ENCODE measurements around the gene MCUR1. TPM values are rescaled to one million over a fixed set of nuclear protein-coding genes. Genes with fewer than 3 reads are reported as not detected.

The MCUR1 gene
- total and polyA plus RNA-seq, 9 of the 15 experiments (the other 6 are each of a cell fraction or from before 2014, with no cell fraction given), result 5.1 to 60.2 (median 41.4) TPM

DNA sequence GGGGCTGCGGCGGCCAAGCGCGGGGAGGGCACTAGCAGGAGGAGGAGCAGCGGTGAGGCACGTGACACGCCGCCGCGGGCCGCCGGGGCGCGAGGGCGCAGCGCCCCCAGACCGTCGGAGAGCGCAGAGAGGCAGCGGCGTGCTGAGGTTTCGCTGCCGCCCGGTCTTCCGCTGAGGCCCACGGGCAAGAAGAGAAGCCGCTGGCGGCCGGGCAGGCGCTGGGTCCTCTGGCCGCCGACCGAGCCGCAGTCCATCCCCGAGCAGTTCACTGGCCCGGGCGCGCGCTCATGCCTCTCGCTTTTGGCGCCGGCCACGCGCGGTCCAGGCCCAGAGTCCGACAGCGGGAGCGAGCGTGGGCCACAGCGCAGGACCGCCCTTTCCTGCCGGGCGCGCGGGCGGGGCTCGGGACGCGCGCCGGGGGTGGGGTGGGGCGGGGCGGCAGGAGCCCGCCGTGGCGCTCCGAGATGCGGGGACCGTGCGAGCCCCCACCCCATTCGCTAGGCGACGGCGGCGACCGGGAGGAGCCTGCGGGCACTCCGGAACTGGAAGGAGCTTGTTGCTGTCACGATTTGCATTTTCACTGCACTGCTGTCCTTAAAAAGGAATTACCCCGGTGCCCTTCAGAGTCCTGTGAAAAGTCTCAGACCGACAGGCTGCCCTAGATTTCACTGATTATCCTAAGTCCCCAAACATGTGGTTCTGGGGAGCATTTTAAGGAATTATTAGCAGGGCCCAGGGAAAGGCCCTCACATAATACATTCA lies at the start of gene MCUR1 (continued):
- TF ChIP-seq MAFF (IDR thresholded peaks at IDR 0.05; ENCODE audit: low read length) (peak; percentile 23; the same call in 1 of the 2 replicates), ZNF347 (CRISPR knock-in tag; IDR thresholded peaks at IDR 0.05; ENCODE audit: low read depth) (no peak), MAZ (CRISPR knock-in tag; conservative IDR thresholded peaks at IDR 0.05 in 1 of 2, IDR thresholded peaks at IDR 0.05 in 1 of 2) (peak; percentile 96 to 98), ZNF668 (CRISPR knock-in tag; IDR thresholded peaks at IDR 0.05) (peak; percentile 88; the same call in 1 of the 2 replicates), MCM2 (IDR thresholded peaks at IDR 0.05; ENCODE audit: low read depth) (no peak), TAF15 (IDR thresholded peaks at IDR 0.05; ENCODE audit: low read depth, low read length) (no peak), SP2 (IDR thresholded peaks at IDR 0.05; ENCODE audit: extremely low read depth, low read depth, low read length, poor library complexity, severe bottlenecking) (no peak), ADNP (tag; IDR thresholded peaks at IDR 0.05) (no peak), NR2C1 (IDR thresholded peaks at IDR 0.05) (no peak), NR2C1 (tag; IDR thresholded peaks at IDR 0.05) (no peak), RBM25 (IDR thresholded peaks at IDR 0.05; ENCODE audit: low read depth, low read length, severe bottlenecking) (peak; percentile 58), KLF16 (IDR thresholded peaks at IDR 0.05) (no peak)
- TF ChIP-seq, protein P1, sequence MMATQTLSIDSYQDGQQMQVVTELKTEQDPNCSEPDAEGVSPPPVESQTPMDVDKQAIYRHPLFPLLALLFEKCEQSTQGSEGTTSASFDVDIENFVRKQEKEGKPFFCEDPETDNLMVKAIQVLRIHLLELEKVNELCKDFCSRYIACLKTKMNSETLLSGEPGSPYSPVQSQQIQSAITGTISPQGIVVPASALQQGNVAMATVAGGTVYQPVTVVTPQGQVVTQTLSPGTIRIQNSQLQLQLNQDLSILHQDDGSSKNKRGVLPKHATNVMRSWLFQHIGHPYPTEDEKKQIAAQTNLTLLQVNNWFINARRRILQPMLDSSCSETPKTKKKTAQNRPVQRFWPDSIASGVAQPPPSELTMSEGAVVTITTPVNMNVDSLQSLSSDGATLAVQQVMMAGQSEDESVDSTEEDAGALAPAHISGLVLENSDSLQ (IDR thresholded peaks at IDR 0.05), result 0 out of 2 replicates have a peak, but pooled peaks have one; percentile 13
- TF ChIP-seq, protein P2, sequence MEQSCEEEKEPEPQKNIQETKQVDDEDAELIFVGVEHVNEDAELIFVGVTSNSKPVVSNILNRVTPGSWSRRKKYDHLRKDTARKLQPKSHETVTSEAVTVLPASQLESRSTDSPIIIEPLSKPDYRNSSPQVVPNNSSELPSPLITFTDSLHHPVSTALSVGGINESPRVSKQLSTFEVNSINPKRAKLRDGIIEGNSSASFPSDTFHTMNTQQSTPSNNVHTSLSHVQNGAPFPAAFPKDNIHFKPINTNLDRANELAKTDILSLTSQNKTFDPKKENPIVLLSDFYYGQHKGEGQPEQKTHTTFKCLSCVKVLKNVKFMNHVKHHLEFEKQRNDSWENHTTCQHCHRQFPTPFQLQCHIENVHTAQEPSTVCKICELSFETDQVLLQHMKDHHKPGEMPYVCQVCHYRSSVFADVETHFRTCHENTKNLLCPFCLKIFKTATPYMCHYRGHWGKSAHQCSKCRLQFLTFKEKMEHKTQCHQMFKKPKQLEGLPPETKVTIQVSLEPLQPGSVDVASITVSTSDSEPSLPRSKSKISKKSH (CRISPR knock-in tag; IDR thresholded peaks at IDR 0.05), result no peak
- TF ChIP-seq, protein P3, sequence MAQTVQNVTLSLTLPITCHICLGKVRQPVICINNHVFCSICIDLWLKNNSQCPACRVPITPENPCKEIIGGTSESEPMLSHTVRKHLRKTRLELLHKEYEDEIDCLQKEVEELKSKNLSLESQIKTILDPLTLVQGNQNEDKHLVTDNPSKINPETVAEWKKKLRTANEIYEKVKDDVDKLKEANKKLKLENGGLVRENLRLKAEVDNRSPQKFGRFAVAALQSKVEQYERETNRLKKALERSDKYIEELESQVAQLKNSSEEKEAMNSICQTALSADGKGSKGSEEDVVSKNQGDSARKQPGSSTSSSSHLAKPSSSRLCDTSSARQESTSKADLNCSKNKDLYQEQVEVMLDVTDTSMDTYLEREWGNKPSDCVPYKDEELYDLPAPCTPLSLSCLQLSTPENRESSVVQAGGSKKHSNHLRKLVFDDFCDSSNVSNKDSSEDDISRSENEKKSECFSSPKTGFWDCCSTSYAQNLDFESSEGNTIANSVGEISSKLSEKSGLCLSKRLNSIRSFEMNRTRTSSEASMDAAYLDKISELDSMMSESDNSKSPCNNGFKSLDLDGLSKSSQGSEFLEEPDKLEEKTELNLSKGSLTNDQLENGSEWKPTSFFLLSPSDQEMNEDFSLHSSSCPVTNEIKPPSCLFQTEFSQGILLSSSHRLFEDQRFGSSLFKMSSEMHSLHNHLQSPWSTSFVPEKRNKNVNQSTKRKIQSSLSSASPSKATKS (CRISPR knock-in tag; IDR thresholded peaks at IDR 0.05), result no peak
- TF ChIP-seq, protein P4, sequence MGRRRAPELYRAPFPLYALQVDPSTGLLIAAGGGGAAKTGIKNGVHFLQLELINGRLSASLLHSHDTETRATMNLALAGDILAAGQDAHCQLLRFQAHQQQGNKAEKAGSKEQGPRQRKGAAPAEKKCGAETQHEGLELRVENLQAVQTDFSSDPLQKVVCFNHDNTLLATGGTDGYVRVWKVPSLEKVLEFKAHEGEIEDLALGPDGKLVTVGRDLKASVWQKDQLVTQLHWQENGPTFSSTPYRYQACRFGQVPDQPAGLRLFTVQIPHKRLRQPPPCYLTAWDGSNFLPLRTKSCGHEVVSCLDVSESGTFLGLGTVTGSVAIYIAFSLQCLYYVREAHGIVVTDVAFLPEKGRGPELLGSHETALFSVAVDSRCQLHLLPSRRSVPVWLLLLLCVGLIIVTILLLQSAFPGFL (CRISPR knock-in tag; IDR thresholded peaks at IDR 0.05), result peak; percentile 65; the same call in 1 of the 2 replicates

All from K562 (cell line).